Measurements from ENCODE around the gene GDF10.

Gene GDF10

GRCh38 chr10:47291682-47292081 is 8.3 kb upstream of the GDF10 start:
- DNase-seq (ENCODE audit: low read depth in 3 of 3): no peak

- DNase-seq (ENCODE audit: low read depth in 3 of 3): no peak
These were observed 5.9 kb upstream of the GDF10 start for GRCh38 chr10:47294057-47294456.

- DNase-seq (ENCODE audit: low read depth in 3 of 3): no peak
These were observed 5.5 kb upstream of the GDF10 start for GRCh38 chr10:47294501-47294900.

- no peak for DNase-seq (ENCODE audit: low read depth in 3 of 3)
These were observed 4.6 kb upstream of the GDF10 start for GRCh38 chr10:47295411-47295810.

GRCh38 chr10:47296156-47296894 is 3.7 kb upstream of the GDF10 start:
- no peak for DNase-seq (ENCODE audit: low read depth in 3 of 3)

GRCh38 chr10:47296941-47297340 is 3.1 kb upstream of the GDF10 start:
- DNase-seq (ENCODE audit: low read depth in 3 of 3): no peak

- no peak for DNase-seq (ENCODE audit: low read depth in 3 of 3)
These were observed 2.0 kb upstream of the GDF10 start for GRCh38 chr10:47297866-47298540.

- no peak for DNase-seq (ENCODE audit: low read depth in 3 of 3)
These were observed 1.3 kb upstream of the GDF10 start for GRCh38 chr10:47298715-47299114.

GRCh38 chr10:47300429-47300931 is 483 bp downstream of the GDF10 start:
- no peak for DNase-seq (ENCODE audit: low read depth in 3 of 3)

GRCh38 chr10:47301833-47302232 is 1.8 kb downstream of the GDF10 start:
- no peak for DNase-seq (ENCODE audit: low read depth in 3 of 3)

GRCh38 chr10:47303105-47303504 is 3.1 kb downstream of the GDF10 start:
- no peak for DNase-seq (ENCODE audit: low read depth in 3 of 3)

- no peak for DNase-seq (ENCODE audit: low read depth in 3 of 3)
These were observed 3.9 kb downstream of the GDF10 start for GRCh38 chr10:47303866-47304265.

GRCh38 chr10:47305566-47305965 is 5.6 kb downstream of the GDF10 start:
- DNase-seq (ENCODE audit: low read depth in 3 of 3): no peak

- DNase-seq (ENCODE audit: low read depth in 3 of 3): no peak
These were observed 6.6 kb downstream of the GDF10 start for GRCh38 chr10:47306387-47307210.

- no peak for DNase-seq (ENCODE audit: low read depth in 3 of 3)
These were observed 7.4 kb downstream of the GDF10 start for GRCh38 chr10:47307381-47307780.

GRCh38 chr10:47308775-47309174 is 8.8 kb downstream of the GDF10 start:
- no peak for DNase-seq (ENCODE audit: low read depth in 3 of 3)

GRCh38 chr10:47309408-47310089 is 9.6 kb downstream of the GDF10 start:
- no peak for DNase-seq (ENCODE audit: low read depth in 3 of 3)

GRCh38 chr10:47310090-47310505 is 10.1 kb downstream of the GDF10 start:
- no peak for DNase-seq (ENCODE audit: low read depth in 3 of 3)

- DNase-seq (ENCODE audit: low read depth in 3 of 3): no peak
These were observed 11.4 kb downstream of the GDF10 start for GRCh38 chr10:47311193-47311931.

GRCh38 chr10:47311932-47312662 is 12.1 kb downstream of the GDF10 start:
- DNase-seq (ENCODE audit: low read depth in 3 of 3): peak; percentile 75 to 80 (median 76)

GRCh38 chr10:47312663-47312995 is 12.6 kb downstream of the GDF10 start:
- DNase-seq (ENCODE audit: low read depth in 3 of 3): no peak

All from stimulated activated CD4-positive, alpha-beta T cell treated with anti-CD3 and anti-CD28 coated beads, TNF-alpha, amount 100 ng/mL, for 4 hours (primary cell).